Stimulated activated CD4-positive, alpha-beta T cell treated with anti-CD3 and anti-CD28 coated beads, Interleukin-1b, Interleukin-23, amount 100 ng/mL, for 4 hours (primary cell): Measurements from ENCODE around the gene RAB11FIP2.
"Not testable (repeated sequence)": the region's sequence is repeated elsewhere in the genome, so short reads cannot be mapped to it uniquely, and the experiment has no call there.

ENCODE experiments used
- DNase-seq, 2 donors: peaks; one replicate each; pipeline ENCODE4 v3.0.0-alpha.2; 2020; ENCODE audit warnings: low read depth in 2 of 2

The RAB11FIP2 gene

DNA sequence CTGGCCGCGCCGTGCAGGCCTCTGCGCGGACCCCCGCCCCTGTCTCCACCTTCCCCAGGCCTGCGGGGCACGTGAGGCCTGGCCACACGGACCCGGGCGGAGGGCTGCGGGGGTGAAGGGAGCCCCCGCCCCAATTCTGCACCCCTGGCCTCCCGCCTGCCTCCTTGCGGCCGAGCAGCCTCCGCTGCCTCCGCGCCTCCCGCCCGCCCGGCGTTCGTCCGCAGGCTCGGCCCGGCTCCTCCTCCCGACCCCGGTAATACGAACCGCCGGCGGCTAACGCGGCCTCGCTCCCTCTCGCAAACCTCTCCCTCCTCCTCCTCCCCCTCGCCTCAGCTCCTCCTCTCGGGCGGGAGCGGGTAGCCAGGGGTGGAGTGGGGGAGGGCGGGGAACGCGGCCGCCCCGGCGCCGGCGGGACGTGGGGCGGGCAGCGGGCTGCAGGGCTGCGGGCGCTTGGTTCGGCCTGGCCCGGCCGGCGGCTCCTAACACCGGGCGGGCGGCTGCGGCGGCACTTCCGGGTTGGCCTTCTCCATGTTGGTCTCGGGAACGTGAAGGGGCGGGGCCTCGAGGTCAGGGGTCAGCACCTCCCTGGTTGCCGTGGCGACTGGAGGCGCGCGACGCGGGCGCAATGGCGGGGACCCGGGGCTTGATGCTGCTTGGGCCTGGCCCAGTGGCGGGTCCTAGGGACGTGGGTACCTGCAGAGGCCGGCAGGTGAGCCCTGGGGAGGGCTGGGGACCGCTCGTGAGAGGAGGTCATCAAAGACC, at the start of gene RAB11FIP2:
Gene RAB11FIP2, minus strand, starts transcription at position 547 of the 762 bp plus-strand sequence. CDS start 778 bp downstream, outside the sequence.
- DNase-seq, result peak; percentile 92 to 95

GRCh38 chr10:118096022-118096421, 49.3 kb upstream of the RAB11FIP2 start:
- DNase-seq, result no peak

DNA sequence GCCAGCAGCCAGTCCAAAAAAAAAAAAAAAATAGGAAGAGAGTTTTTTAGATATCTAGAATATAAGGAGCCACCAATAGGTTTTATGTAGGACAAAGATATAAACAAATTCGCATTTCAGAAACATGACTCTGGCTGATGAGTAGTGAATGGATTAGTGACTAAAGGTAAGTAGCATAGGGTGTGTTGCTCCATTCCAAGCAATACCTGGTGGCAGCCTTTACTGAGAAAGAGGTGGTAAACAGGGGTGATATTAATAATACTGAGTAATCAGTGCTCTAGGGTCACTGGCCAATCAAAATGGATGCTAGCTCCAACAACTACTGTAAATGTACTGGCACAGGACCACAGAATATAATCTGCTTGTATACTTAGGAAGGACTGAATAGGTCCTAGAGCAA, 45.5 kb upstream of the RAB11FIP2 start:
- DNase-seq, result no peak

GRCh38 chr10:118080817-118081216, 34.1 kb upstream of the RAB11FIP2 start:
- no peak for DNase-seq

DNA sequence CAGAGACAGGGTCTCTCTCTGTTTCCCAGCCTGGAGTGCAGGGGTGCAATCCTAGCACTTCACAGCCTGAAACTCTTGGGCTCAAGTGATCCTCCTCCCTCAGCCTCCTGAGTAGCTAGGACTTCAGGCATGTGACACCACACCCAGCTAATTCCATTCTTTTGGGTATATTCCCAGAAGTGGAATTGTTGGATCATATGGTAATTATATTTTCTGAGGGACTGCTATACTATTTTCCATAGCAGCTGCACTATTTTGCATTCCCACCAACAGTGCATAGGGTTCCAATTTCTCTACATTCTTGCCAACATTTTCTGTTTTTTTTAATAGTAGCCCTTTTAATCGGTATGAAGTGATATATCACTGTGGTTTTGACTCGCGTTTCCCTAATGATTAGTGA, 30.0 kb upstream of the RAB11FIP2 start:
- DNase-seq, result no peak

DNA sequence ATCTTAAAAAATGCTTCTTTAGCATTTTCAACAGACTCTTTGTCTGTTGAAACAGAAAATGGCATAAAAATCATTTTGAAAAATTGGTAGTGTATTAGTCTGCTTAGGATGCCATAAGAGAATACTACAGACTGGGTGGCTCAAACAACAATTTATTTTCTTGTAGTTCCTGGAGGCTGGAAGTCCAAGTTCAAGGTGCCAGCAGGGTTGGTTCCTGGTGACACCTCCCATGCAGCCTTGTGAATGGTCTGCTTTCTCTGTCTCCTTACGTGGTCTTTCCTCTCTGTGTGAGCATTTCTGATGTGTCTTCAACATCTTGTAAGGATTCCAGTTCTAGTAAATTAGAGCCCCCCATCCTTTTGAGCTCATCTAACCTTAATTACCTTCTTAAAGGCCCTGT, 26.1 kb upstream of the RAB11FIP2 start:
- DNase-seq, result no peak

DNA sequence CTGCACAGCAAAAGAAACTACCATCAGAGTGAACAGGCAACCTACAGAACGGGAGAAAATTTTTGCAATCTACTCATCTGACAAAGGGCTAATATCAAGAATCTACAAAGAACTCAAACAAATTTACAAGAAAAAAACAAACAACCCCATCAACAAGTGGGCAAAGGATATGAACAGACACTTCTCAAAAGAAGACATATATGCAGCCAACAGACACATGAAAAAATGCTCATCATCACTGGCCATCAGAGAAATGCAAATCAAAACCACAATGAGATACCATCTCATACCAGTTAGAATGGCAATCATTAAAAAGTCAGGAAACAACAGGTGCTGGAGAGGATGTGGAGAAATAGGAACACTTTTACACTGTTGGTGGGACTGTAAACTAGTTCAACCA, 20.6 kb upstream of the RAB11FIP2 start:
- DNase-seq, result not testable (repeated sequence)

DNA sequence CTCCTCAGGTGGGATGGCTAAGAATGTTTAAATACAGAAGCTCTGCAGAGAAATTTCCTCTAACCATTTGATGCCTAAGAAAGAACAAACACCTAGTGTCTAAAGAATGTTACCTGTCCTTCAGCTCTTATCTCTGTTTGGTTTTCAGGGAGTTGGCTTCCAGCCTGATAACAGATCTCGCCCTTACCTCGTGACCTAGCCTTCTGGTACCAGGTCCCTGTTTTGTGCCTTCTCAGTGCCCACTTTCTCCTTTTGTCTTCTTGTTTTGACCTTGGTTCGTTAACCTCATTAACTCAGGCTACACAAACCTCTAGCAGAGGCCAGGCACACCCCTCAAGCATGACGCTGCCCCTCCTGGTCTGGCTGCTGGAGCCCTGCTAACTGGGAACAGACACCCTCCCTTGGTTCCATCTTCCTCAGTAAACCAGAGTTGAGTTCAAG, 16.1 kb upstream of the RAB11FIP2 start:
- DNase-seq, result no peak

GRCh38 chr10:118058371-118058770, 11.6 kb upstream of the RAB11FIP2 start:
- no peak for DNase-seq

GRCh38 chr10:118057361-118057760, 10.6 kb upstream of the RAB11FIP2 start:
- DNase-seq, result no peak

GRCh38 chr10:118054383-118054782, 7.6 kb upstream of the RAB11FIP2 start:
- DNase-seq, result no peak

GRCh38 chr10:118052816-118053215, 6.1 kb upstream of the RAB11FIP2 start:
- DNase-seq, result no peak

GRCh38 chr10:118047880-118048279, 1.1 kb upstream of the RAB11FIP2 start:
- no peak for DNase-seq

DNA sequence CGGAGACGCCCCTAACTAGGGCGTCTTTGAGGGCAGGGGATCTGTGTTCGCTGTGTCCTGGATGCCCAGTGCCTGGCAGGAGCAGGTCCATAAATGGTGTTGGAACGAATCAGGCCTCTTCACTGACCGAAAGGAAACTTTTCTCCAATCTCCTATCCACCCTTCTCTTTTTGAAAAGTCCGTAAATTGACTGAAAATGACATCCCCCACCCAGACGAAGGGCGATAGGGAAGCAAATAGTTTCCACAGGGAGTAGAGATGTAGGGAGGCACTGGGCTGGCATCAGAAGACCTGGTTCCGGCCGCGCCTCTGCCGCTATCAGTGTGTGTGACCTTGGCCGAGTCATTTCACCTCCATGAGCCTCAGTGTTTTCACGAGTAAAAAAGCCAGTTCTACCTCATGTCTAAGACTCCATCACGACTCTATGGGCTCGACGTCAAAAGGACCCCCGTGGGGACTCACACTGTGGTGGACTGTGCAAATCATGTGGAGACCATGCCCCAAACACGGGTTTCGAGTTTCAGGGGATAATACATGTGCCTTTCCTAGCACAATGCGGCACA, 497 bp upstream of the RAB11FIP2 start:
- DNase-seq, result no peak

- DNase-seq, result no peak
Observed at GRCh38 chr10:118045837-118046394, 825 bp downstream of the RAB11FIP2 start.

- DNase-seq, result no peak
Observed at GRCh38 chr10:118045158-118045836, 1.4 kb downstream of the RAB11FIP2 start.

- DNase-seq, result no peak
Observed at GRCh38 chr10:118042827-118043242, 3.9 kb downstream of the RAB11FIP2 start.

GRCh38 chr10:118042336-118042735, 4.4 kb downstream of the RAB11FIP2 start:
- no peak for DNase-seq

- DNase-seq, result no peak
Observed at GRCh38 chr10:118041316-118041715, 5.4 kb downstream of the RAB11FIP2 start.

- no peak for DNase-seq
Observed at GRCh38 chr10:118036281-118036875, 10.4 kb downstream of the RAB11FIP2 start.

DNA sequence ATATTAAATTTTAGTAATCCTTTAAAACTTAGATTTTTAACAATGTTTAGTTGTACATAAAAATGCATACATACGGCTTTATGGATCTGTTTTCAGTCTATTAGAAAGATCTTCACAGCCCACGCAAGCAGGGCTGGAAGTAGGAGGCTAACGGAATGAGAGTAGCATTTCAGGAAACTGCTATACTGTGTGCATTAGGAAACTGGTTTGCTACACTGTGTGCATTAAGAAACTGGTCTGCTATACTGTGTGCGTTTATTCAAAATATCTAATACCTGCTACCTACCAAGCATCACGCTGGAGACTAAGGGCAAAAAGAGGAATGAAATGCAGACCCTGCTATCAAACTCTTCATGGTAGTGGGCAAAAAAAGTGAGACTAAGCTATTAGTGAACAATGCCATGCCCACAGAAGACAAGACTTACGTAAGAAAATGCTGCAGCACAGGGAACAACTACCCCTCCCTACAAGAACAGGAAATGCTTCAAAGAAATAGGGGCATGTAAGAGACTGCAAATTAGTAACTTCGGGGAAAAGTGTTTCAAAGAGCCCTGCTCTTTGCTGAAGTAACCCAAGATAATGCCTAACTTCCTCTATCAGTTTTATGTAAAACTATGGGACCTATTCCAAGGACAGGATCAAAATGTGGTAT, 11.3 kb downstream of the RAB11FIP2 start:
- DNase-seq, result no peak
